HEK293 (cell line): Measurements from ENCODE around the gene CDH24.

Experiments used
- ATF2 ChIP-seq: fragments of 450-650 bp; formaldehyde crosslinking; IDR thresholded peaks from 2 replicates; pipeline ENCODE4 v1.5.1; 2016; ENCODE audit warnings: missing biosample characterization, missing genetic modification characterization, low read depth
- CTCF ChIP-seq: fragments of 450-650 bp; formaldehyde crosslinking; IDR thresholded peaks from 2 replicates; pipeline ENCODE4 v1.5.1; 2016; ENCODE audit warnings: missing biosample characterization, missing genetic modification characterization
- GLIS2 ChIP-seq: fragments of 450-650 bp; formaldehyde crosslinking; IDR thresholded peaks from 2 replicates; pipeline ENCODE4 v1.5.1; 2016; ENCODE audit warnings: missing biosample characterization, missing genetic modification characterization
- HOXA7 ChIP-seq: sonication (generic); formaldehyde crosslinking; IDR thresholded peaks from 2 replicates; pipeline ENCODE4 v1.8.1; 2022; ENCODE audit warnings: missing genetic modification reagents, borderline replicate concordance
- REST ChIP-seq: fragments of 450-650 bp; formaldehyde crosslinking; IDR thresholded peaks from 2 replicates; pipeline ENCODE4 v1.5.1; 2016; ENCODE audit warnings: missing biosample characterization, missing genetic modification characterization
- TCF7L2 ChIP-seq: IDR thresholded peaks from 2 replicates; pipeline ENCODE4 v1.6.1; 2011; ENCODE audit warnings: low read depth, mild to moderate bottlenecking, inconsistent platforms, low read length, moderate library complexity, borderline replicate concordance
- ZNF248 ChIP-seq: fragments of 450-650 bp; formaldehyde crosslinking; IDR thresholded peaks from 2 replicates; pipeline ENCODE4 v1.5.1; 2017; ENCODE audit warnings: missing biosample characterization, missing genetic modification characterization
- ZNF292 ChIP-seq: fragments of 450-650 bp; formaldehyde crosslinking; IDR thresholded peaks from 2 replicates; pipeline ENCODE4 v1.5.1; 2016; ENCODE audit warnings: low read depth, missing biosample characterization, missing genetic modification characterization, borderline replicate concordance
- ZNF311 ChIP-seq: fragments of 450-650 bp; formaldehyde crosslinking; IDR thresholded peaks from 2 replicates; pipeline ENCODE4 v1.5.1; 2017; ENCODE audit warnings: missing biosample characterization, missing genetic modification characterization, borderline replicate concordance
- ZNF416 ChIP-seq: fragments of 450-650 bp; formaldehyde crosslinking; IDR thresholded peaks from 2 replicates; pipeline ENCODE4 v1.5.1; 2016; ENCODE audit warnings: missing biosample characterization, missing genetic modification characterization
- ZNF558 ChIP-seq: fragments of 450-650 bp; formaldehyde crosslinking; IDR thresholded peaks from 2 replicates; pipeline ENCODE4 v1.5.1; 2016; ENCODE audit warnings: missing biosample characterization, missing genetic modification characterization

- TF ChIP-seq CTCF (tag by site-specific recombination) (no peak), ZNF248 (tag by site-specific recombination) (no peak), REST (tag by site-specific recombination) (no peak), ZNF292 (tag by site-specific recombination) (no peak), TCF7L2 (no peak), ZNF558 (tag by site-specific recombination) (no peak), ATF2 (tag by site-specific recombination) (no peak), HOXA7 (CRISPR knock-in tag) (no peak), ZNF416 (tag by site-specific recombination) (no peak), GLIS2 (tag by site-specific recombination) (no peak), ZNF311 (tag by site-specific recombination) (no peak)
These were observed 10.2 kb downstream of the CDH24 start for GRCh38 chr14:23047034-23047634.
